ENCODE measurements around the gene PLXNC1.
A peak's percentile ranks its signal among the peaks of the same experiment; 100 is the strongest.

The PLXNC1 gene

DNA sequence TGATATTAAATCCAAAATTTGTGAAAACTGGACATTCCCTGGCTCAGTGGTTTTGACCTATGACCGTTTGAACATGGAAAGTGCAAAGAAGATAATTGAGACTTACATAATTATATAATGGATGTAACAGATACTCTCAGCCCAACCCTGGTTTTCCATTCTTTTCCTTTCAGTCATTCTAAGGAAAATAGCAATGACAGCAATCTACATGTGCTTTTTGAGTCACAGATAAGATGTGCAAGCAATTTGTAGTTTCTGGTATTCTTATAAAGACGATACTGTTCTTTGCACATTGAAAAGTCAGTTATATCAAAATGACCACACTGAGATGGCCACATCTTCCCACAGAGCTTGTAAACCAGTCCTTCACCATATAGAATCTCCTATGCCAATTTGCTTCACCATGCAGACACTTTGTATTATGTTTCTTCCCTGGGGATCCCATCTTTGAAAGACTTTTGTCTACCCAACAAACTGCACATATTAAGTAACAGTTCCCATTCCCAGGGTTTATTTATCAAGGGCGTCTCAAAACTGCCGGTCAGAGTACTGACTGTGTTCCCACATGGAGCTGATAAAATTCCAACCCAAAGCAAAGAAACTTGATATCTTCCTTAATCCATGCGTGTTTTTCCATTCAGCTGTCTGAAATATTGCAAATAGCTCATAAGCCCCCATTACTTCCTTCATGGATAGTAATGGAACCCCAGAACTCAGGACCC is 34.8 kb downstream of the PLXNC1 start:
- DNase-seq: no peak

DNA sequence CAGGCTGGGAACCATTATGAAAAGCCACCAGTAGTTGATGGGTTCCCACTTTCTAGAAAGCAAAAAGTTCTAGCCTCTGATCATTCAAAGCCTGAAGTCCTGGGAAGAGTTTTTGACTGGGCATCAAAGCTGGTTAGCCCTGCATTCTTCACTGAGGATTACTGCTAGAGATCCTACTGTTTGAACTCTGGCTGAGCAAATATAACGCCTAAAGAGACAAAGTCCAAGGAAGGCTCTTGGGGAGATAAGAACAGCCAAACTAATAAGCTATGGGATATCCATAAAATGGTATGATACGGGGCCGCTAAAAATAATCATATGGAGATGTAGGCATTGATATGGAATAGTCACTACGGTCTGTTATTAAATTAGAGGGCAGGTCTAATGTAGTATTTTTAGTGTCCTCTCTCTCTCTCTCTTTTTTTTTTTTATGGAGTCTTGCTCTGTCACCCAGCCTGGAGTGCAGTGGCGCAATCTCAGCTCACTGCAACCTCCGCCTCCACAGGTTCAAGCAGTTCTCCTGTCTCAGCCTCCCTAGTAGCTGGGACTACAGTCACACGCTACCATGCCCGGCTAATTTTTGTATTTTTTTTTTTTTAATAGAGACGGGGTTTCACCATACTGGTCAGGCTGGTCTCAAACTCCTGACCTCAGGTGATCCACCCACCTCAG is 35.5 kb downstream of the PLXNC1 start:
- DNase-seq: no peak

DNA sequence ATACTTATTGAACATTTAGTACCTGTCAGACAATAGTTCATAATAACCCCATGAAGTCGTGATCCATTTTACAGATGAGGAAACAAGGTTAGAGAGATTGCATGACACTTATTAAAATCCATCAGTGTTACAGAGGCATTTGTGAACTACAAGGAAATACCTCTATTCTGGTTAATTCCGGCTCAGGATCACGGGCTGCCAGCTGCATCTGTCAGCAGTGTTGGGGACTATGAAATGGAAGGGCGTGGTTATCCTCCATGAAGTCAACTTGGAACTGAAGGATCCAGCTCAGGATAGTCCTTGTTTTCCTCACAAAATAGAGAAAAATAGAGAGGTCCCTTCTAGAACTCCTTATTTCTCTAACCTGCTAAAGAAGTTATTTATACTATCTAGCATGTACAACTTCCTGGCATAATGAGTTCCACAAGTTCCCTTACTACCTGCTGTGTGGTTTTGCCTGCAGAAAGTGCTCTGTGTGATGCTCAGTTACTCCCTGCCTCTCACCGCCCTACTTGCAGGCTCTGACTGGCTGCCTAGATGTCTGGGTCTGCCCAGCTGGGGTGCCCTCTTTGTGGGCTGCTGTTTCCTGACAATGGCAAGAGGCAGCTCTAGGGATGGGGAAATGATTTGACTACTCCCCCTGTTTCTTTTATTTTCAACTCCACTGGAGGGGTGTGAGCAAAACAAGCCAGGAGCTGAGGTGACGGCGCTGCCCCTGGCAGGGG is 36.8 kb downstream of the PLXNC1 start:
- DNase-seq: no peak

DNA sequence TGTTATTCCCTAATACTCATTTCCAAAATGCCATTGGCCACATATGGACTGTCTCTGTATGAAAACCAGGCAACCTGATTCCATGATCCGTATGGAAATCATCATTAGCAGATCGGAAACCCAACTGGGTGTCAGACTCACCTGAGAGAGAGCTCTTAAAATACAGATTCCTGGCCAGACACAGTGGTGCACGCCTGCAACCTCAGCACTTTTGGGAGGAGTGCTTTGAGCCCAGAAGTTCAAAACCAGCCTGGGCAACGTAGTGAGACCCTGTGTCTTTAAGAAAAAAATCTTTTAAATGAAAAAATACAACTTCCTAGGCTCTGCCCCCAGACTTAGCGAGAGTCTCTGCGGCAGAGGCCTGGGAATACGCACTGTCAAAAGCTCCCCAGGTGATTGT is 37.4 kb downstream of the PLXNC1 start:
- DNase-seq: no peak

DNA sequence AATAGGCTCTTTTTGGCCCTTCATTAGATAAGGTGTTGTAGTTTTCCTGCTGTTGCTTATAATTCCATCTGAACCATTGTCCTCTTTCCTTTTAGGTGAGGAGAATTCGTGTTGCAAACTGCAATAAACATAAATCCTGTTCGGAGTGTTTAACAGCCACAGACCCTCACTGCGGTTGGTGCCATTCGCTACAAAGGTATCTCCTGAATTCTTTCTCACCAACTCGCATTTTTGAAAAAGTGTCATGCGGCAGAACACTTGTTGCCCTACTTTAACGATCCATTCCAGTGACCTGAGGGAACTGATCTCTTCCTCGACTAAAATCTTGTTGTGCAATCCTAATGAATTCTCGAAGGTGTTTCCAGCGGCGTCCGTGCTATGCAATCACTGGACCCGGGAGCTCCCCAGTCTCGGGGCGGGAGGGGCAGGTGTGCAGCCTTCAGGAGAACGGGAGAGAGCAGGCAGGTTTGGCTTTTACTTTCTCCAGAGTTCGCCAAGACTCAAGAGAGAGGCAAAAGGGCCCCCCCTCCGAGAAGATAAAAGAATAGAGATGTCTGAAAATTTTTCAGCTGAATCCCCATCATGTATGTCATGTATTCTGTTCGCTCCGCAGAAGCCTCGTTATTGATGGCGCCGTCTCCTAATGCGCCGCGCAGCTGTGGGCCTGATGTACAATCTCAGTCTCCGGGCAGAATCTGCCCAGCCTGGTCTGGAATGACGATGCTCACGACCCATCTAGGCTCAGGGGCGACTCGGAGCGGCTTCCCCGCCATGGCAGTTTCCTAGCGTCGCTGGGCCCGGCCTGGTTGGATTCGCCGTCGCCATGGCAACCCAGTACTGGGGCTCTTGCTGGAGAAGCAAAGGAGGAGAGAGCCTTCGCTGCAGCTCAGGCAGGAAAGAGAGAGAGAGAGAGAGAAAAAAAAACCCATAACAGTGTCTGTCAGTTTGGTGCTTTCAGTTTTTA is 38.2 kb downstream of the PLXNC1 start:
- no peak for DNase-seq

DNA sequence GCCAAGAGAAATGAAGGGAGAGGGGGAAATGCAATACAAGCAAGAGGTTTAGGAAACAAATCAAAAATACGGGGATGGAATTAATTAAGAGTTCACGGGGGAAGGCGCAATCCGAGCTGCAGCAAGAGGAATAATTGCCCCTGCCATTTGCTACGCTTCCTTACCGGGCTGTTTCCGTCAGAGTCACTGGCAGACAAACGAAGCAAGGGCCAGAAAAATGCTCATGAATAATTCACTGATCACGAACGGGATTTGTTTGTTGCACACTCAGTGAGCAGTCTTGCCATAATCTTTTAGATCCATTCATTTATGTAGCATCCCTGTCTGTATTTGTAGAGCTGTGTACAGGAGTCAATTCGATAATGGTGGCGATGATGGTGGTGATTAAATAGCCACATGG is 39.0 kb downstream of the PLXNC1 start:
- no peak for DNase-seq

DNA sequence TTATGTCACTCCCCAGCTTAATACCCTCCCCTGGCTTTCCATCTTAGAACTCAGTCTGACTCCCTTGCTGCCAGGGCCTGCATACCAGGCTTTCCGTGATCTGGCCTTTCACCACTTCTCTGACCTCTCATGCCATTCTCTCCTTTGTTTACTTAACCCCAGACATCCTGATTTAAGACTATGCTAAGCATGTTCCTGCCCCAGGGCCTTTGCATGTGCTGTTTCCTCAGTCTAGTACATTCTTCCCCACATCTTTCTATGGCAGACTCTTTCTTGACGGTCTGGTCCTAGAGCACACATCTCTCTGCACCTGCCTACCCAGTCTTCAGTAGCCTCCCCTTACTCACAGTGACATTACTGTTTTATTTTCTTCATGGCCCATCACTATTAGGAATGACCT is 42.2 kb downstream of the PLXNC1 start:
- no peak for DNase-seq

DNA sequence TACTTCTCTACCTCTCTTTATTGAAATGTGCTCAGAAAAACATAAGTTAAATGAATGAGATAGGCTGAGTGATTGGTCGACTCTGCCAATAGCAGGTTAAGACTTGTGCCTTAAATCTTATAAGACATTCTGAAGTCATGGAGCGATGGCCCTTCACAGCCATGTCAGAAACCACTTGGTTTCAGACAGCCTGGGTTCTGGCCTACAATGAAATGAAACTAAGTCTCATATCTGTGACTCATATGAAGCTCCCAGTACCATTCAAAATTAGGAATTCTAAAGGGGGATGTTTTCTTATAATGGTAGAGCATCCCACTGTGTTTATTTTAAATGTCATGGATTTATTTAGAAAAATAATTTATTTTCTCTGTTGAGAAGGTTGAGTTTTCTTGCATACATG is 42.6 kb downstream of the PLXNC1 start:
- DNase-seq: no peak

DNA sequence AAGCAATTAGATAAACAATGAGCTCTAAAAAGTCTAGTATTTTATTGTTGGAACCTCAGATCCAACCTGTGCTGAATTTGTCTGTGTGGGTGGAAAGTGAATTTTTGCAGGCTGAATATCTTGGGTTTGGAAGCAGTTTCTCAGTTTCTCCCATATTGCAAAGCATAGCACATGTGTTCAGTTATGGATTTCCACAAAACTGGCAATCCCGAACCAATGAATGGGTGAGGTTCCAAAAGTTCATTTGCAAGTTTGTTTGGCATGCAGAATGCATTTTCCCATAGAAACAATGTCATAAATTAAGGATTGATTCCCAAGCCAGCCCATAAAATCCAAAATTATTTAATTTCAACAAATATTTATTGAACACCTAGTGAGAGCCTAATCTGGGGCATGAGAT is 43.4 kb downstream of the PLXNC1 start:
- no peak for DNase-seq

DNA sequence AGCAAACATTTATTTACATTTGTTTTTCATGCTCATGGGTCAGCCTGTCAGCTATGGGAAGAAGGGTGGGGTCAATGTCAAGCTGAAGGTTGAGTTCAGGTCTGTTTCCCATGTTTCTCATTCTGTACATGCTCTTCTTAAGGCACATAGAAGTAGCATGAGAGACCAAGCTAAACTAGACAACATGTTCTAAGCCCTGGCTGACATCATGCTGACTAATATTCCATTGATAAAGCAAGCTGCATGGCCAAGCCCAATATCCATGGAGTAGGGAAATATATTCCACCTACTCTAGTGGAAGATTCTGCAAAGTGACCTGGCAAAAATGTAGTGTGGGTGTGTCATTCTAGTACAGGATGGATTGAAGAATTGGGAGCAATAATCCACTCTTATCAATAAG is 44.1 kb downstream of the PLXNC1 start:
- no peak for DNase-seq

DNA sequence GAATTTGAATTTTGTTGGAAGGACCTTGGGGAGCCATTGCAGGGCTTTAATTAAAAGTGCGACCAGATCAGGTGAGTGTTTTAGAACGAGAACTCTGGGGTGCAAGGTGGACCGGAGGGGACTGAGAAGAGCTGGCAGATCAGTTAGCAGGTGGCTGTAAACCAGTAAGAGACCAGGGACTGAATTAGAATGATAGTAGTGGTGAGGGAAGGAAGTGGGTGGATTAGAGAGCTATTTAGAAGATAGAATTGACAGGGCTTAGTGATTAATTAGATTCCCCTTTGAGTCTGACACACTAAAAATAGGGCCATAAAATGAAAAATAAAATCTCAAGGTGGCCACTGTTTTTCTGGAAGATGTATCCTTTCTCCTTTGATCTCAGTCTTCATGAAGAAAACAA is 44.8 kb downstream of the PLXNC1 start:
- DNase-seq: no peak

DNA sequence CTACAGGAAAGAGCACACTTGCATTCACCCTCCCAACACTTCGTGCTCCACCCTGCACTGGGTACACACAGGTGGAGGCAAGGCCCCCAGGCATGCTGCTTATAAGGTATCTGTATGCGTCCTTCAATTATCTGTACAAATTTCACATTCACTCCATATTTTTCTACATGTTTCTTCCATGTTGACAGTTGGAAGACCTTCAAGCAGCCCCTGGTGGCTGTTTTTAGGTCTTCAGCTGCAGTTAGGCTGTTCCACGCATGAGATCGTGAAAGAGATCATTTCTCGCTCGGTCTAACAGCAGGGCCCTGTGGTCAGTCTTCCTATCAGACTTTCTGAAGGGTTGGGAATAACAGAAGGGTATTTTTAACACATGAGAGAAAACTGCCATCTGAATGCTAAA is 47.1 kb downstream of the PLXNC1 start:
- no peak for DNase-seq

DNA sequence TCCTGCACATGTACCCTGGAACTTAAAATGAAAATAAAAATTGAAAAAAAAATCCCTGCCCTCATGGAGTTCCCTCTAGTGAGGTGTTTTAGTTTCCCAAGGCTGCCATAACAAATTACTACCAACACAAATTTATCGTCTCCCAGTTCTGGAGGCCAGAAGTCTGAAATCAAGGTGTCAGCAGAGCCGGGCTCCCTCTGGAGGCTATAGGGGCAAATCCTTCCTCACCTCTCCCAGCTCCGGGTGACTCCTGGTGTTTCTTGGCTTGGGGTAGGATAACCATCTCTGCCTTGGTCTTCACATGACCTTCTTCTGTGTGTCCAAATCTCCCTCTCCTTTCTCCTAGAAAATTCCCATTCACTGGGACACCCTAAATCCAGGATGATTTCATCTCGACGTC is 50.1 kb downstream of the PLXNC1 start:
- DNase-seq: no peak

DNA sequence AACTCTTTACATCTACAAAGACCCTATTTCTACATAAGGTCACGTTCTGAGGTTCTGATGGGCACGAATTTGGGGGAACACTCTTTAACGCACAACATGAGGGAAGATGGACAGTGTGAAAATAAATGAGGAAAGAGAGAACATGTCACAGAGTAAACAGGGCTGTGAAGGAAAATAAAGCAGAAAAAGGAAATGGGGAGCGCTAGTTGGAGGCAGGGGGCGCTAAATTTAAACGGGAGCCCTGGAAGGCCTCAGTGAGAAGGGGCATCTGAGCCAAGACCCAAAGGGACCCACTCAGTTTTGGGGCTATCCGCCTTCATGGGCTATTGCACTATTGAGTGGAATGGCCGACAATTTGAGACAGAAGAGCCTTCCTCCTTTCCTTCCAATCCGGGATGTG is 50.5 kb downstream of the PLXNC1 start:
- DNase-seq: no peak

DNA sequence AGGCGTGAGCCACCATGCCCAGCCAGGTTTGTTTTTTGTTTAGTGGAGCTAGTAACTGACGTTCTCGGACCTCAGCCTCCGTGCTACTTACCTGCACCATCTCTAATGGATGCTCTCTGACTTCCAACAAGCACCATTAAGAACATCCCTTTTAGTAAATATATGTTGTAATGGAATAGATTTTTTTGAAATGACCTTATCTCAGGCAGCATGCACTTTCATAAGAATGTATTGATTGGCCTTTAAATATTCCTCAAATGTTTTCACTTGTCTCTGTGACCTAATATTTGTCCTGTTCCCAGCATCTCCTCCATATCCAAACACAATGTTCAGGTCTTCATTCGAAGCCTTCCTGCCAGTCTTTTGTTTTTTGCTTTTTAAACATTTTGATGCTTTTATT is 51.7 kb downstream of the PLXNC1 start:
- no peak for DNase-seq

DNA sequence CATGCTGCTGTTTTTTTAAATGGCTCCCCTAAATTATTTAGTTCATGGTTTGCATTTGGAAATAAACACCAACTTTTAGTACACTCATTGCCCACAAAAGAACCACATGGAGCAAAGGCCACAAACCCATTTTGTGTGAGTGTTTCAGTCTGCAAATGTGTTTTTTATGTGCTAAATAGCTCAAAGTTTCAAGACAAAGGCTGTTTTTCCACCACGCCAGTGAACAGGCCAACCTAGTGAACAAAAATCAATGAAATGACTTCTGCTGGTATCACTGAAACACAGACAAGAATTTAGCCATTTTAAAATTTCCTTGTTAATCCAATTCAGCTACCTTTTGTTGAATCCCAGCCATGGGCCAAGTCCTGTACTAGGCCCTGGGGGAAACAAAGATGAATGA is 52.3 kb downstream of the PLXNC1 start:
- no peak for DNase-seq

DNA sequence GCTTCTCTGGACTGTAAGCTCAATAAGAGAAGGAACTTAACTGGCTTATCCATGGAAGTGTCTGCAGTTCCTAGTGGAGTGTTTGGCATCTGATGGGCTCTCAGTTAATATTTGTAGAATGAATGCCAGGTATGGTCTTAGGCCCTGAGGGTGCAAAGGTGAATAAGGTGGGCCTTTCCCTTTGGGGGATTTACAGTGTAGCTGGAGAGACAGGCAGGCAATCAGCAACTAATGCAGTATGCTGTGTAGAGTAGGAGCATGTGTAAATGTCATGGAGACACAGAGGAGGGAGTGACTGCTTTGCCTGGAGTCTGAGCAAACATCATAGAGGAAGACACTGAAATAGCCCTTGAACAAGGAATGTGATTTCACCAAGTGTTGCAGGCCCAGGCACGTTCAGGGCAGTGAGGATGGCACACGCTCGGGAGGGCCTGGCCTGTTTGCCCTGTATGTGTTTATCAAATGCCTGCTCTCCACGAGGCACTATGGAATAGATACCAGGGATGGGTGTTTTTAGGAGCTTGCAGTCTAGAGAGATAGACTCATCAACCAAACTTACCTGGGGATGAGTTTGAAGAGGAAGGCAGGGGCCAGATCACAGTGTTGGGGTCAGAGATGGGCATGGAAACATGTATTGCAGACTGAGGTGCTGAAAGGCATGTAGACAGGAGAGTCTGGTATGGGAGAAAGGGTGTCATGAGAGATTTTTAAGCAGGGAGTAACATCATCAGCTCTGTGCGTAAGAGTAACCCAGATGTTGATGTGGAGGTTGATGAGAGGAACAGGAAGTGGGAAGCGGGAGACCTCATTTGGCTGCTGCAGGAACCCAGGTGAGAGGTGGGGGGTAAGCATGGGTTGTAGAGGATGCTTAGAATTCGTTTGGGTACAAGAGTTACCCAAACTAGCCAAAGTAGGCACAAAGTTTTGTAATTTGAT is 54.1 kb downstream of the PLXNC1 start:
- DNase-seq: no peak

DNA sequence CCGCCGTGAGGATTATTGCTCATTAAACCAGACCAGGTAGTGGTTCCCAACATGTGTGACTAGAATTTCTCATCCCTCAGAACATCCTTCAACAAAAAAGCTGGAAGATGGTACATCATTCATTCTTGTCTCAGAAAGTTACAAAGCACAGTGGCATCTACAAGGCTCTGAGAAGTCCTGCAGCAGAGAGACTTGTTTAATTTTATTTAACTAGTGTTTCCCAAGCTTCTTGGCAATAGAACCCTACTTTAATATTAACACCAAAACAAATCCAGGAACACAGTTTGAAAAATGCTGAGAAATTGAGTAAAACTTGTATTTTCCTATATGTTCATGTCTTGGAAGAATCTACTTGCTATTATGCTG is 54.8 kb downstream of the PLXNC1 start:
- no peak for DNase-seq

DNA sequence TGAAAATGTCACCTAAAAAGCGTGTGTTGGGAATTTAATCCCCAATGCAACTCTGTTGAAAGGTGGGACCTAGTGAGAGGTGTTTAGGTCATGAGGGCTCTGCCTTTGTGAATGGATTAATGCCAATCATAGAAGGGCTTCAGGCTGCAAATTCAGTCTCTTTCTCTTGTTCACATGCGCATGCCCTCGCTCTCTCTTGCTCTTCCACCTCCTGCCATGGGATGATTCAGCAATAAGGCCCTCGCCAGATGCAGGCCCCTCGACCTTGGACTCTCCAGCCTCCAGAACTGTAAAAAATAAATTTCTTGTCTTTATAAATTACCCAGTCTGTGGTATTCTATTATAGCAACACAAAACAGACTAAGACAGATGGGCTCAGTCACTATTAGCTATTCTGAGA is 55.4 kb downstream of the PLXNC1 start:
- no peak for DNase-seq

DNA sequence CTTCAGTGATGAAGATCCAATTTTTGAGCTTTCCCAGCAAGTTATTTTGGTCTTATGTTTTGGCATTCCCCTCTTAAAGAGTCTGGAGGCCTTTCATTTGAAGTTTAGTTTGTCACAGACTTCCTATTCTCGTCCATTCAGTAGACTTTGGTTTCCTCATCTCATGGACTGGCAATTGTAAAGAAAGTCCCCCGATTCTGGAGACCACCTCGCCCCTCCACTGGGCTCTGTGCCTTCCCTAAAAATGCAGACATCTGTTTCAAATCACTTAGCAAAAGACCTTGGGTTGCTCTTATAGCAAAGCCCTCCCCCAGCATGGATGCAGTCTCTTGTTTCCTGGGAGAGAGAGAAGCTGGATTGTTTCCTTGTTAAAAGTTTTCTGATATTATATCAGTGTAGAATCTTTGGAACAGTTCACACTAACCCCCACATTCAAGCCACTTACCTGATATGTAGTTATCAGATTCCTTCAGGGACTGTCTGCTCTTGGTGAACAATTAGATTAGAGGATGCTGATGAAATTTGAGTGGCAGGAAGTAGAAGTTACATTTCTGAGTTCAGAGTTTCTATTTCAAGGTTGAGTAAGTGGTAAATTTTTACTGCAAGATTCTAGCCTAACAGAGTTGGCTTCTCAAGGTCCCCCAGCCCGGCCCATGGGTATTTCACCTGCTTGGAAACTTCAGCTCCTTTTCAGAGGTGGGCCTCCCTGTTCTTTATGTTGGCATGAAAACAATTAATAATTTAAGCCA is 56.3 kb downstream of the PLXNC1 start:
- peak in 1 of 5 donors; percentile 71 for DNase-seq

DNA sequence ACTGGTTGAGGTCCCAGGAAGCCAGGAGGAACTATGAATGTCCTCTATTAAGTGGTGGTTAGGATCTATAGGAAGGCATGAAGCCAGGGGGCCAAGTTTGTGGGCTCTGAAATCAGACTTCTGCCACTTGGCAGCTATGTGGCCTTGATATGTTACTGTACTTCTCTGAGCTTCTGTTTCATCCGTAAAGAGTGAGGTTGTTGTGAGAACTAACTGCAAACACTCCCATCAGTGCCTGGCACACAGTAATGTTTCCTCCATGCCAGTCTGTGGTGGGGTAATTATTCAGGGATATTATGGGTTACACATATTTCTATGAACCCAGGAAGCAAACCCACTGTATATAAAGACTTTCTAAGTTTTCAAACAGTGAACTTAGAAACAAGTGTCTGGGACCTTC is 57.4 kb downstream of the PLXNC1 start:
- peak in 1 of 5 donors; percentile 70 for DNase-seq

Data from T-helper 1 cell (primary cell).